Suprapubic skin (tissue), 4 donors: ENCODE results near the gene PTPRN2. TPM values are rescaled to one million over a fixed set of nuclear protein-coding genes. Genes with fewer than 3 reads are reported as not detected.

Experiments
- DNase-seq, 2 donors: peaks; one replicate each; pipeline ENCODE4 v3.0.0-alpha.2; 2019; ENCODE audit warnings: low spot score in 2 of 2
- H3K27ac ChIP-seq: fragments of 200-600 bp; sonication (generic); one replicate; pipeline ENCODE4 v1.5.1; 2019
- H3K27me3 ChIP-seq: fragments of 200-600 bp; sonication (generic); one replicate; pipeline ENCODE4 v1.5.1; 2019
- H3K36me3 ChIP-seq: fragments of 200-600 bp; sonication (generic); one replicate; pipeline ENCODE4 v1.5.1; 2019
- H3K4me1 ChIP-seq: fragments of 200-600 bp; sonication (generic); one replicate; pipeline ENCODE4 v1.5.1; 2019
- H3K4me3 ChIP-seq: fragments of 200-600 bp; sonication (generic); one replicate; pipeline ENCODE4 v1.5.1; 2019; ENCODE audit warnings: mild to moderate bottlenecking
- H3K9me3 ChIP-seq: fragments of 200-600 bp; sonication (generic); one replicate; pipeline ENCODE4 v1.5.1; 2019
- EP300 ChIP-seq: sonication (generic); formaldehyde crosslinking; IDR thresholded peaks from one replicate; pipeline ENCODE4 v1.6.1; 2017; ENCODE audit warnings: antibody characterized with exemption
- POLR2A ChIP-seq, 2 donors: fragments of 450-650 bp; IDR thresholded peaks; one replicate each; pipeline ENCODE4 v1.6.1; 2017; ENCODE audit warnings: antibody characterized with exemption in 2 of 2, mild to moderate bottlenecking in 2 of 2, moderate library complexity in 2 of 2
- POLR2AphosphoS5 ChIP-seq, 3 donors: sonication (generic); formaldehyde crosslinking; IDR thresholded peaks; one replicate each; pipeline ENCODE4 v1.6.1; 2017; ENCODE audit warnings: antibody characterized with exemption in 3 of 3
- WGBS: methylation state at CpG from one replicate; pipeline ENCODE4 v1.1.5; 2018; 5-methylcytosine and 5-hydroxymethylcytosine counted together
- total RNA-seq, 4 donors: library from RNA; depleted of rRNA; stranded (reverse); fragments of >200 nt; gene quantifications; one replicate each; pipeline ENCODE4 v1.1.0, GENCODE V29; 2016
- TF ChIP-seq, protein P1 (sequence below), 2 donors: fragments of 200-600 bp in 1 of 2; fragments of 450-650 bp in 1 of 2; sonication (generic) in 1 of 2; IDR thresholded peaks; one replicate each; pipeline ENCODE4 v1.5.1; 2016 to 2019; ENCODE audit warnings: antibody characterized with exemption in 2 of 2, mild to moderate bottlenecking in 1 of 2, moderate library complexity in 1 of 2

Gene PTPRN2
- total RNA-seq, 4 donors from 2014 or later = 0.23 to 1.8 (median 1.3) TPM

- DNase-seq = peak in 1 of 2 donors; percentile 31
- 59% methylated on average over 8 of the region's 8 CpGs for WGBS
These were observed 306.2 kb downstream of the PTPRN2 start for GRCh38 chr7:158281441-158281840.

DNA sequence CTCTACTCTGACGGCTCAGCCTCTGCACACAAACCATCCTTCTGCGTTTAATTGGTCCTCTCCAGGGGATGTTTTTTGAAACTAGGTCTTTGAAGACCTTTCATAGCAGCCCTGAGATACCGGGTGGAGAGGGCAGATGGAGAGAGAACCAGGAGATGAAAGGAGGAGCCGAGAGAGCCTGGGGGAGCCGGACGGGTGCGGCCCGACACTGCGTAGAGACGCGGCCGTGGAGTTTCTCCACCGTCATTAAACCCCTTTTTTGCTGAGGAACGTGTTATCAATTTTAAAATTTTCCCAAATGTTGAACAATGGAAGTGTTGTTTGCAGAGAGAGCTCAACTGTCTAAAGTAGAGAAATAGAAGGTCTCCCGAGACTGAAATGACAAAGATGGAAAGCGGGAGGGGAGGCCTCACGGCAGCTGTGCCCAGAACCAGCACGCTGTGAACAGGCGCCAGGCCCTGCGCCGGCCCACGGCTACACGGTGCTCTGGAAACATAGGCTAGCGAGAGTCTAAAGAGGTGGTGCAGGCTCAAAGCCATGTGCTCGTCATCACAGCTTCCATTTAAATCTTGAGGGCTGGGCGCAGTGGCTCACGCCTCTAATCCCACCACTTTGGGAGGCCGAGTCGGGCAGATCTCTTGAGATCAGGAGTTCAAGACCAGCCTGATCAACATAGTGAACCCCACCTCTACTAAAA, 307.0 kb downstream of the PTPRN2 start:
- Histone ChIP-seq H3K27me3 (peaks cover 3% of the 10 kb centered on the region), H3K27ac (no peak overlapping the region), H3K4me1 (no peaks in the 10 kb centered on the region), H3K4me3 (no peak overlapping the region), H3K36me3 (no peaks in the 10 kb centered on the region), H3K9me3 (peaks cover 5% of the 10 kb centered on the region)
- TF ChIP-seq POLR2A (IDR thresholded peaks at IDR 0.05) (no peak), EP300 (no peak), POLR2AphosphoS5 (IDR thresholded peaks at IDR 0.05) (no peak)
- TF ChIP-seq, protein P1, sequence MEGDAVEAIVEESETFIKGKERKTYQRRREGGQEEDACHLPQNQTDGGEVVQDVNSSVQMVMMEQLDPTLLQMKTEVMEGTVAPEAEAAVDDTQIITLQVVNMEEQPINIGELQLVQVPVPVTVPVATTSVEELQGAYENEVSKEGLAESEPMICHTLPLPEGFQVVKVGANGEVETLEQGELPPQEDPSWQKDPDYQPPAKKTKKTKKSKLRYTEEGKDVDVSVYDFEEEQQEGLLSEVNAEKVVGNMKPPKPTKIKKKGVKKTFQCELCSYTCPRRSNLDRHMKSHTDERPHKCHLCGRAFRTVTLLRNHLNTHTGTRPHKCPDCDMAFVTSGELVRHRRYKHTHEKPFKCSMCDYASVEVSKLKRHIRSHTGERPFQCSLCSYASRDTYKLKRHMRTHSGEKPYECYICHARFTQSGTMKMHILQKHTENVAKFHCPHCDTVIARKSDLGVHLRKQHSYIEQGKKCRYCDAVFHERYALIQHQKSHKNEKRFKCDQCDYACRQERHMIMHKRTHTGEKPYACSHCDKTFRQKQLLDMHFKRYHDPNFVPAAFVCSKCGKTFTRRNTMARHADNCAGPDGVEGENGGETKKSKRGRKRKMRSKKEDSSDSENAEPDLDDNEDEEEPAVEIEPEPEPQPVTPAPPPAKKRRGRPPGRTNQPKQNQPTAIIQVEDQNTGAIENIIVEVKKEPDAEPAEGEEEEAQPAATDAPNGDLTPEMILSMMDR (IDR thresholded peaks at IDR 0.05) = no peak
- WGBS = 90% methylated on average over 29 of the region's 29 CpGs
- peak in 1 of 2 donors; percentile 65 for DNase-seq

More at GRCh38 chr7:158281441-158281840, 306.2 kb downstream of the PTPRN2 start:
- peaks cover 3% of the 10 kb centered on the region for H3K27me3 ChIP-seq
- no peaks in the 10 kb centered on the region for H3K4me1 ChIP-seq
- no peak overlapping the region for H3K27ac ChIP-seq
- no peaks in the 10 kb centered on the region for H3K36me3 ChIP-seq
- no peak overlapping the region for H3K4me3 ChIP-seq
- TF ChIP-seq POLR2A (IDR thresholded peaks at IDR 0.05) = no peak
- TF ChIP-seq, protein P1 (IDR thresholded peaks at IDR 0.05) = no peak
- no peak for TF ChIP-seq EP300
- TF ChIP-seq POLR2AphosphoS5 (IDR thresholded peaks at IDR 0.05) = no peak
- H3K9me3 ChIP-seq = peaks cover 12% of the 10 kb centered on the region

GRCh38 chr7:158279539-158280447, 307.8 kb downstream of the PTPRN2 start:
- 79% methylated on average over 40 of the region's 53 CpGs for WGBS
- no peak for TF ChIP-seq POLR2AphosphoS5 (IDR thresholded peaks at IDR 0.05)
- TF ChIP-seq, protein P1 (IDR thresholded peaks at IDR 0.05) = no peak
- no peak for TF ChIP-seq EP300
- TF ChIP-seq POLR2A (IDR thresholded peaks at IDR 0.05) = no peak
- Histone ChIP-seq H3K9me3 (no peaks in the 10 kb centered on the region), H3K27me3 (peaks cover 3% of the 10 kb centered on the region), H3K4me1 (no peaks in the 10 kb centered on the region), H3K36me3 (no peaks in the 10 kb centered on the region), H3K4me3 (no peak overlapping the region), H3K27ac (no peak overlapping the region)
- peak in 1 of 2 donors; percentile 50 for DNase-seq

DNA sequence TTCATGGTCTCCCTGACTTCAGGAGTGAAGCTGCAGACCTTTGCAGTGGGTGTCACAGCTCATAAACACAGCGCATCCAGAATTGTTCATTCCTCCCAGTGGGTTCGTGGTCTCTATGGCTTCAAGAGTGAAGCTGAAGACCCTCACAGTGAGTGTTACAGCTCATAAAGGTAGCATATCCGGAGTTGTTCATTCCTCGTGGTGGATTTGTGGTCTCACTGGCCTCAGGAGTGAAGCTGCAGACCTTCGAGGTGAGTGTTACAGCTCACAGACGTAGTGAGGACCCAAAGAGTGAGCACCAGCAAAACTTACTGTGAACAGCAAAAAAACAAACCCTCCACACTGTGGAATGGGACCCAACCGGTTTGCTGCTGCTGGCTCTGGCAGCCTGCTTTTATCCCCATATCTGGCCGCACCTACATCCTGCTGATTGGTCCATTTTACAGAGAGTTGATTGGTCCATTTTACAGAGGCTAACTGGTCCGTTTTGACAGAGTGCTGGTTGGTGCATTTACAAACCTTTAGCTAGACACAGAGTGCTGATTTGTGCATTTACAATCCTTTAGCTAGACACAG, 308.8 kb downstream of the PTPRN2 start:
- Histone ChIP-seq H3K27ac (no peak overlapping the region), H3K4me1 (no peaks in the 10 kb centered on the region), H3K9me3 (no peaks in the 10 kb centered on the region), H3K27me3 (peaks cover 3% of the 10 kb centered on the region), H3K4me3 (no peak overlapping the region), H3K36me3 (no peaks in the 10 kb centered on the region)
- peak in 1 of 2 donors; percentile 62 for DNase-seq
- WGBS = 52% methylated on average over 9 of the region's 9 CpGs
- TF ChIP-seq EP300 (no peak), POLR2A (IDR thresholded peaks at IDR 0.05) (no peak), POLR2AphosphoS5 (IDR thresholded peaks at IDR 0.05) (no peak)
- TF ChIP-seq, protein P1 (IDR thresholded peaks at IDR 0.05) = no peak
